K562 (cell line): ENCODE measurements around the gene EPHB2. TPM values are rescaled to one million over a fixed set of nuclear protein-coding genes. Genes with fewer than 3 reads are reported as not detected.

Experiments
- ATAC-seq: fragments of 200-7000 bp; cut with Tn5 transposase; 3 replicates; pipeline ENCODE4 v1.9.1; 2020; ENCODE audit warnings: moderate library complexity
- BruUV-seq: library from RNA; stranded (reverse); fragments of 400-500 nt; replicated peaks from 2 replicates; lab custom pipeline; 2021; lab: Mats Ljungman, UMichigan
- CTCF ChIA-PET: fragments of 300-600 bp; formaldehyde crosslinking; extraction: SDS; loops from one replicate; lab custom pipeline; 2021; ENCODE audit warnings: low intra/inter-chr PET ratio; lab: Yijun Ruan, JAX
- POLR2A ChIA-PET: fragments of 300-600, 350-650 bp; sonication (Branson Sonifier 250); formaldehyde crosslinking; extraction: SDS; loops from one replicate; lab custom pipeline; 2021; ENCODE audit warnings: antibody characterized with exemption, inconsistent platforms; lab: Yijun Ruan, JAX
- DNase-seq, 4 experiments: peaks; one replicate each; pipeline versions ENCODE4 v3.0.0 to v3.0.0-alpha.2; 2011 to 2018; ENCODE audit warnings: low spot score in 3 of 4, mixed read lengths in 3 of 4; ENCODE audit errors: extremely low read depth in 1 of 4
- FAIRE-seq: peaks from 2 replicates; lab custom pipeline; 2011; peaks lifted over from hg19 to GRCh38; lab: Jason Lieb, UNC
- H2AFZ ChIP-seq: 2 replicates; pipeline ENCODE4 v1.6.0; 2011; ENCODE audit warnings: low read depth, low read length, control low read depth, inconsistent platforms
- H3K27ac ChIP-seq: fragments of 200-600 bp; 3 replicates; pipeline ENCODE4 v1.8.0; 2011; ENCODE audit warnings: low read depth, mild to moderate bottlenecking, control low read depth, inconsistent platforms, low read length, moderate library complexity, mixed read lengths; ENCODE audit errors: extremely low read depth
- H3K27me3 ChIP-seq, 2 experiments: fragments of 300-600 bp in 1 of 2; 2 replicates in 1 of 2; 3 replicates in 1 of 2; pipeline versions ENCODE4 v1.6.0 to v1.8.0; 2011; ENCODE audit warnings: inconsistent platforms in 2 of 2, low read length in 2 of 2, mild to moderate bottlenecking in 1 of 2, mixed read lengths in 1 of 2, moderate library complexity in 1 of 2; ENCODE audit not compliant: control insufficient read depth in 2 of 2, insufficient read depth in 2 of 2
- H3K36me3 ChIP-seq: fragments of 300-600 bp; 3 replicates; pipeline ENCODE4 v1.8.0; 2011; ENCODE audit warnings: mild to moderate bottlenecking, low read length, inconsistent platforms; ENCODE audit not compliant: control insufficient read depth, insufficient read depth
- H3K4me1 ChIP-seq, 2 experiments: fragments of 200-600 bp in 1 of 2; replicated peaks in 1 of 2; 2 replicates in 1 of 2; 3 replicates in 1 of 2; pipeline versions ENCODE4 v1.5.1 to v1.8.0; 2011; ENCODE audit warnings: inconsistent platforms in 2 of 2, low read length in 2 of 2, mild to moderate bottlenecking in 1 of 2, mixed read lengths in 1 of 2, moderate library complexity in 1 of 2; ENCODE audit not compliant: control insufficient read depth in 2 of 2, insufficient read depth in 2 of 2
- H3K4me2 ChIP-seq: 2 replicates; pipeline ENCODE4 v1.6.1; 2011; ENCODE audit warnings: low read length, control low read depth, inconsistent platforms, mixed read lengths; ENCODE audit not compliant: insufficient read depth
- H3K4me3 ChIP-seq: fragments of 200-600 bp; sonication (generic), shearing (Covaris generic); 2 replicates; pipeline ENCODE4 v1.5.1; 2016; ENCODE audit warnings: control low read depth, inconsistent platforms
- H3K79me2 ChIP-seq: fragments of 200-600 bp; 3 replicates; pipeline ENCODE4 v1.8.0; 2011; ENCODE audit warnings: low read length, inconsistent platforms; ENCODE audit not compliant: control insufficient read depth, insufficient read depth
- H3K9ac ChIP-seq, 2 experiments: 2 replicates each; pipeline versions ENCODE4 v1.6.0 to v1.6.1; 2011; ENCODE audit warnings: low read depth in 2 of 2, low read length in 2 of 2, control low read depth in 1 of 2, inconsistent platforms in 1 of 2, mild to moderate bottlenecking in 1 of 2, mixed read lengths in 1 of 2; ENCODE audit not compliant: insufficient read depth in 1 of 2
- H3K9me1 ChIP-seq: one replicate; pipeline ENCODE4 v1.6.0; 2011; ENCODE audit warnings: inconsistent platforms, mild to moderate bottlenecking, low read length, moderate library complexity; ENCODE audit not compliant: control insufficient read depth, insufficient read depth
- H3K9me3 ChIP-seq: replicated peaks from 2 replicates; pipeline ENCODE4 v1.5.1; 2011; ENCODE audit warnings: low read depth, low read length, inconsistent platforms; ENCODE audit not compliant: control insufficient read depth, insufficient read depth
- H4K20me1 ChIP-seq: replicated peaks from 2 replicates; pipeline ENCODE4 v1.6.1; 2011; ENCODE audit warnings: low read length, inconsistent platforms, mixed read lengths; ENCODE audit not compliant: control insufficient read depth, insufficient read depth
- KDM2B ChIP-seq: fragments of 250-450 bp; sonication (Bioruptor Pico); IDR thresholded peaks from 2 replicates; pipeline ENCODE4 v1.8.0; 2021; ENCODE audit warnings: mild to moderate bottlenecking, moderate library complexity
- NR3C1 ChIP-seq: sonication (generic); formaldehyde crosslinking; IDR thresholded peaks from 2 replicates; pipeline ENCODE4 v1.8.1; 2022; ENCODE audit warnings: missing genetic modification reagents
- PCBP1 ChIP-seq: fragments of 200-400 bp; formaldehyde crosslinking; IDR thresholded peaks from 2 replicates; pipeline ENCODE4 v1.6.1; 2018; ENCODE audit warnings: mild to moderate bottlenecking, low read depth, low read length; ENCODE audit not compliant: poor library complexity, severe bottlenecking
- POLR2B ChIP-seq: fragments of 450-650 bp; IDR thresholded peaks from 2 replicates; pipeline ENCODE4 v1.6.1; 2018; ENCODE audit warnings: low read depth; ENCODE audit not compliant: partially characterized antibody
- POLR2G ChIP-seq: fragments of 200-400 bp; formaldehyde crosslinking; IDR thresholded peaks from 2 replicates; pipeline ENCODE4 v1.6.1; 2017; ENCODE audit warnings: low read depth, mild to moderate bottlenecking, antibody characterized with exemption, low read length, moderate library complexity
- RBM22 ChIP-seq: fragments of 200-400 bp; formaldehyde crosslinking; IDR thresholded peaks from 2 replicates; pipeline ENCODE4 v1.6.1; 2018; ENCODE audit warnings: low read length, low read depth; ENCODE audit not compliant: poor library complexity, severe bottlenecking
- SIN3B ChIP-seq: fragments of 450-650 bp; IDR thresholded peaks from 2 replicates; pipeline ENCODE4 v1.6.1; 2017; ENCODE audit warnings: low read depth, mild to moderate bottlenecking, moderate library complexity
- ZEB2 ChIP-seq: fragments of 450-650 bp; IDR thresholded peaks from 2 replicates; pipeline ENCODE4 v1.6.1; 2016
- ZNF239 ChIP-seq: fragments of 250-450 bp; sonication (Bioruptor Pico); IDR thresholded peaks from 2 replicates; pipeline ENCODE4 v1.4.0; 2020; ENCODE audit warnings: mild to moderate bottlenecking
- ZNF347 ChIP-seq: fragments of 450-650 bp; formaldehyde crosslinking; IDR thresholded peaks from 2 replicates; pipeline ENCODE4 v1.4.0; 2020; ENCODE audit warnings: low read depth, mild to moderate bottlenecking, moderate library complexity
- ZNF77 ChIP-seq: fragments of 250-450 bp; sonication (Bioruptor Pico); IDR thresholded peaks from 2 replicates; pipeline ENCODE4 v1.5.0; 2020
- WGBS: fragments of 100-300 bp; shearing (Covaris generic); methylation state at CpG from one replicate; pipeline ENCODE4 v1.1.6; 2016; ENCODE audit warnings: low coverage, mixed read lengths; ENCODE audit not compliant: insufficient coverage; ENCODE audit errors: missing lambda C conversion rate; 5-methylcytosine and 5-hydroxymethylcytosine counted together
- in situ Hi-C: fragments of 300-500 bp; cut with MboI; formaldehyde crosslinking; loops from 4 replicates; pipeline ENCODE4 v1.15.0; 2018; ENCODE audit warnings: inconsistent platforms, mixed read lengths
- intact Hi-C: fragments of 100-400 bp; cut with micrococcal nuclease; formaldehyde crosslinking; loops from 2 replicates; pipeline ENCODE4 v1.14.2; 2022
- polyA plus RNA-seq, 8 experiments: library from polyadenylated mRNA; depleted of rRNA in 4 of 8; stranded (reverse) in 5 of 8; unstranded in 3 of 8; fragments of >200 nt; fragmentation: Nextera tagmentation in 2 of 8; fragmentation: Illumina TruSeq in 1 of 8; extraction: Ambion mirVana in 2 of 8; extraction: Trizol in 1 of 8; gene quantifications; 2 replicates each; pipeline versions ENCODE4 v1.2.1 to v1.2.3, GENCODE V29; 2011 to 2014; ENCODE audit warnings: inconsistent platforms in 1 of 8, missing spikeins in 1 of 8
- total RNA-seq, 7 experiments: library from RNA; depleted of rRNA in 6 of 7; stranded (reverse); fragments of >200 nt in 6 of 7; fragmentation: Illumina TruSeq in 2 of 7; extraction: Trizol in 2 of 7; gene quantifications; 2 replicates each; pipeline versions ENCODE4 v1.2.1 to v1.2.3, GENCODE V29; 2011 to 2021; ENCODE audit warnings: low replicate concordance in 1 of 7
- TF ChIP-seq, protein P1 (sequence below): sonication (generic); formaldehyde crosslinking; IDR thresholded peaks from 2 replicates; pipeline ENCODE4 v1.8.0; 2023; ENCODE audit warnings: missing genetic modification reagents, mild to moderate bottlenecking, borderline replicate concordance
- TF ChIP-seq, protein P2 (sequence below): sonication (generic); formaldehyde crosslinking; IDR thresholded peaks from 2 replicates; pipeline ENCODE4 v1.8.1; 2023; ENCODE audit warnings: mild to moderate bottlenecking, missing genetic modification reagents

EPHB2 gene
- total and polyA plus RNA-seq, 9 of the 15 experiments (the other 6 are each of a cell fraction or from before 2014, with no cell fraction given), result not detected

DNA sequence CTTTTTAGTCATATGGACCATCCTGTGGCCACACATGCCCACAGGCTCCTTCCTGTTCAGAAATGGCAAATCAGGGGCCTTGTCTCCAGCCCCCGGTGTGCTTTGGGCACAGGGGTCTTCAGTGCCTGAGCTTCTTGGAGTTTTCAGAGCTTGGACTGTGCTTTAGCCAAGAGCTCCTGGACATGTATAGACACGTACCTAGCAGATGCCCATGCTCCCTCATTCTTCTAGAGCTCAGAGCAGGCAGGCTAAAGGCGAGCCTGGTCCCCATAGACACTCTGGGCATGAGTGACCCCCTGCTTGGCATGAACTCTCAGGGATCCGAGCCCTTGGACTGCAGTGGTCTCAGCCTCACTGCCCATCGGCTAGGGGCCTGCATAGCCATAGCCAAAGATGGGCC lies 106.8 kb downstream of the EPHB2 start (continued):
- TF ChIP-seq, protein P1, sequence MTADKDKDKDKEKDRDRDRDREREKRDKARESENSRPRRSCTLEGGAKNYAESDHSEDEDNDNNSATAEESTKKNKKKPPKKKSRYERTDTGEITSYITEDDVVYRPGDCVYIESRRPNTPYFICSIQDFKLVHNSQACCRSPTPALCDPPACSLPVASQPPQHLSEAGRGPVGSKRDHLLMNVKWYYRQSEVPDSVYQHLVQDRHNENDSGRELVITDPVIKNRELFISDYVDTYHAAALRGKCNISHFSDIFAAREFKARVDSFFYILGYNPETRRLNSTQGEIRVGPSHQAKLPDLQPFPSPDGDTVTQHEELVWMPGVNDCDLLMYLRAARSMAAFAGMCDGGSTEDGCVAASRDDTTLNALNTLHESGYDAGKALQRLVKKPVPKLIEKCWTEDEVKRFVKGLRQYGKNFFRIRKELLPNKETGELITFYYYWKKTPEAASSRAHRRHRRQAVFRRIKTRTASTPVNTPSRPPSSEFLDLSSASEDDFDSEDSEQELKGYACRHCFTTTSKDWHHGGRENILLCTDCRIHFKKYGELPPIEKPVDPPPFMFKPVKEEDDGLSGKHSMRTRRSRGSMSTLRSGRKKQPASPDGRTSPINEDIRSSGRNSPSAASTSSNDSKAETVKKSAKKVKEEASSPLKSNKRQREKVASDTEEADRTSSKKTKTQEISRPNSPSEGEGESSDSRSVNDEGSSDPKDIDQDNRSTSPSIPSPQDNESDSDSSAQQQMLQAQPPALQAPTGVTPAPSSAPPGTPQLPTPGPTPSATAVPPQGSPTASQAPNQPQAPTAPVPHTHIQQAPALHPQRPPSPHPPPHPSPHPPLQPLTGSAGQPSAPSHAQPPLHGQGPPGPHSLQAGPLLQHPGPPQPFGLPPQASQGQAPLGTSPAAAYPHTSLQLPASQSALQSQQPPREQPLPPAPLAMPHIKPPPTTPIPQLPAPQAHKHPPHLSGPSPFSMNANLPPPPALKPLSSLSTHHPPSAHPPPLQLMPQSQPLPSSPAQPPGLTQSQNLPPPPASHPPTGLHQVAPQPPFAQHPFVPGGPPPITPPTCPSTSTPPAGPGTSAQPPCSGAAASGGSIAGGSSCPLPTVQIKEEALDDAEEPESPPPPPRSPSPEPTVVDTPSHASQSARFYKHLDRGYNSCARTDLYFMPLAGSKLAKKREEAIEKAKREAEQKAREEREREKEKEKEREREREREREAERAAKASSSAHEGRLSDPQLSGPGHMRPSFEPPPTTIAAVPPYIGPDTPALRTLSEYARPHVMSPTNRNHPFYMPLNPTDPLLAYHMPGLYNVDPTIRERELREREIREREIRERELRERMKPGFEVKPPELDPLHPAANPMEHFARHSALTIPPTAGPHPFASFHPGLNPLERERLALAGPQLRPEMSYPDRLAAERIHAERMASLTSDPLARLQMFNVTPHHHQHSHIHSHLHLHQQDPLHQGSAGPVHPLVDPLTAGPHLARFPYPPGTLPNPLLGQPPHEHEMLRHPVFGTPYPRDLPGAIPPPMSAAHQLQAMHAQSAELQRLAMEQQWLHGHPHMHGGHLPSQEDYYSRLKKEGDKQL (CRISPR knock-in tag), result no peak
- TF ChIP-seq KDM2B, result no peak
- TF ChIP-seq, all 486 proteins: peak for 0

DNA sequence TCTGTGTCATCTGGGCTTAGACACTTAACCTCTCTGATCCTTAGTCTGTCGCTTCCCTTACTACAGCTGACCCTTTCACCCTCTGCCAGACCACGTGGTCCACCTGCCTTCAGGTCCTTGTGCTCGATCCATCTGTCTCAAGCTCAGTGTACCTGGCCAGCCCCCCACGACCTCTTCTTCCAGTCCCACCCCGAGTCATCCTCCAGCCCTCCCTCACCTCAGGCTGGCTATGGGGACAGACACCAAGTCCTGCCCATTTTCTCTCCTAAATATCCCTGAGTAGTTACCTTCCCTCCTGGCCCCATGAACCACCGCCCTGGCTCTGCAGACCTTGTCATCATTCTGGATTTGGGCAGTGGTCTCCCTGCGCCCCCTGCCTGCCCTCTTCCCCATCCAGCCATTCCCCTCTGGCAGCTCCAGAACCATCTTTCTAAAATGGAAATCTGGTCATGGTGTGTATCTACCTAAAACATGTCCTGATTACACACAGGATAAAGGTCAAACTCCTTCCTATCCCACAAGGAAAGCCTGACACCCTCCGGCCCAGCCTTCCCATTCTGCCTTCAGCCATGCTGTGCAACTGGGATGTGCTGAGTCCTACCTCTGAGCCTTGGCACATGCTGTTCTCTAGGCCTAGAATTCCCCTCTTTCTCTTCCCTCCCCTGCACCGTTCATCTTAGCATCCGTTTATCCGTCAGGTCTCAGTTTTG lies 107.6 kb downstream of the EPHB2 start:
- Histone ChIP-seq H3K9me1 (no peaks in the 10 kb centered on the region), H3K4me1 (peaks cover 0 to 3% of the 10 kb centered on the region in 2 experiments; a peak in 1 of 5 replicates), H4K20me1 (peaks cover 9% of the 10 kb centered on the region), H3K27me3 (peaks cover 4 to 30% of the 10 kb centered on the region in 2 experiments; a peak in 4 of 5 replicates), H2AFZ (no peak overlapping the region), H3K27ac (no peak overlapping the region), H3K4me3 (no peak overlapping the region), H3K9me3 (no peaks in the 10 kb centered on the region), H3K9ac (no peak overlapping the region)
- WGBS, result 2% methylated on average over 11 of the region's 11 CpGs
- intact Hi-C loops (no loop called here), in situ Hi-C loops (no loop called here)
- CTCF ChIA-PET, result no interaction called here
- no TSS peak for BruUV-seq
- DNase-seq, result no peak
- ATAC-seq, result no peak
- POLR2A ChIA-PET, result interaction anchor here (0.6 to 1.5 kb wide), 5 partner anchors 10 to 34 kb away, joined by 3 to 5 read pairs (median 3); no protein-coding TSS in a partner anchor
- no peak for FAIRE-seq
- TF ChIP-seq POLR2G, result no peak
- TF ChIP-seq, protein P2, sequence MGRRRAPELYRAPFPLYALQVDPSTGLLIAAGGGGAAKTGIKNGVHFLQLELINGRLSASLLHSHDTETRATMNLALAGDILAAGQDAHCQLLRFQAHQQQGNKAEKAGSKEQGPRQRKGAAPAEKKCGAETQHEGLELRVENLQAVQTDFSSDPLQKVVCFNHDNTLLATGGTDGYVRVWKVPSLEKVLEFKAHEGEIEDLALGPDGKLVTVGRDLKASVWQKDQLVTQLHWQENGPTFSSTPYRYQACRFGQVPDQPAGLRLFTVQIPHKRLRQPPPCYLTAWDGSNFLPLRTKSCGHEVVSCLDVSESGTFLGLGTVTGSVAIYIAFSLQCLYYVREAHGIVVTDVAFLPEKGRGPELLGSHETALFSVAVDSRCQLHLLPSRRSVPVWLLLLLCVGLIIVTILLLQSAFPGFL, result no peak
- no peak for TF ChIP-seq ZNF239 (CRISPR knock-in tag)
- no peak for TF ChIP-seq ZEB2
- no peak for TF ChIP-seq ZNF347 (CRISPR knock-in tag)
- TF ChIP-seq RBM22, result no peak
- TF ChIP-seq SIN3B, result no peak
- no peak for TF ChIP-seq PCBP1
- no peak for TF ChIP-seq NR3C1
- no peak for TF ChIP-seq POLR2B
- TF ChIP-seq ZNF77 (CRISPR knock-in tag), result no peak
- TF ChIP-seq, all 486 proteins: peak for 0
- Histone ChIP-seq H3K79me2 (no peaks in the 10 kb centered on the region), H3K4me2 (no peak overlapping the region), H3K36me3 (no peaks in the 10 kb centered on the region)
